Keratinocyte (primary cell): Measurements from ENCODE around the gene DYNC1I1. TPM values are rescaled to one million over a fixed set of nuclear protein-coding genes. Genes with fewer than 3 reads are reported as not detected.

Source experiments
- DNase-seq: peaks from one replicate; pipeline ENCODE4 v3.0.0-alpha.2; 2011; ENCODE audit warnings: low read depth, missing footprints, low spot score
- FAIRE-seq: peaks from 2 replicates; lab custom pipeline; 2011; peaks lifted over from hg19 to GRCh38; lab: Jason Lieb, UNC
- H2AFZ ChIP-seq: 2 replicates; pipeline ENCODE4 v1.6.0; 2012; ENCODE audit warnings: low read length, control low read depth, inconsistent platforms; ENCODE audit not compliant: control insufficient read depth
- H3K27ac ChIP-seq: 2 replicates; pipeline ENCODE4 v1.5.1; 2011; ENCODE audit warnings: low read length; ENCODE audit not compliant: control insufficient read depth, insufficient read depth
- H3K27me3 ChIP-seq: 3 replicates; pipeline ENCODE4 v1.6.0; 2011; ENCODE audit warnings: low read length; ENCODE audit not compliant: control insufficient read depth, insufficient read depth; ENCODE audit errors: extremely low read depth
- H3K36me3 ChIP-seq, 2 experiments: 2 replicates in 1 of 2; 3 replicates in 1 of 2; pipeline ENCODE4 v1.5.1; 2011; ENCODE audit warnings: low read length in 2 of 2, mild to moderate bottlenecking in 1 of 2; ENCODE audit not compliant: control insufficient read depth in 2 of 2, insufficient read depth in 2 of 2; ENCODE audit errors: extremely low read depth in 1 of 2
- H3K4me1 ChIP-seq: 3 replicates; pipeline ENCODE4 v1.5.1; 2011; ENCODE audit warnings: low read length; ENCODE audit not compliant: control insufficient read depth, insufficient read depth; ENCODE audit errors: extremely low read depth
- H3K4me2 ChIP-seq: 3 replicates; pipeline ENCODE4 v1.6.0; 2011; ENCODE audit warnings: low read depth, low read length; ENCODE audit not compliant: control insufficient read depth, insufficient read depth; ENCODE audit errors: extremely low read depth
- H3K4me3 ChIP-seq, 3 experiments: fragments of 200-600 bp in 1 of 3; sonication (generic) in 1 of 3; 2 replicates in 2 of 3; 3 replicates in 1 of 3; pipeline ENCODE4 v1.5.1; 2011 to 2016; ENCODE audit warnings: low read length in 3 of 3, mild to moderate bottlenecking in 3 of 3, control low read depth in 2 of 3, inconsistent platforms in 1 of 3, low read depth in 1 of 3, mixed read lengths in 1 of 3, mixed run types in 1 of 3, moderate library complexity in 1 of 3; ENCODE audit not compliant: control insufficient read depth in 2 of 3, insufficient read depth in 2 of 3; ENCODE audit errors: extremely low read depth in 1 of 3
- H3K79me2 ChIP-seq: 2 replicates; pipeline ENCODE4 v1.6.0; 2012; ENCODE audit warnings: low read length; ENCODE audit not compliant: control insufficient read depth, insufficient read depth
- H3K9ac ChIP-seq: 3 replicates; pipeline ENCODE4 v1.6.0; 2011; ENCODE audit warnings: low read length; ENCODE audit not compliant: control insufficient read depth, insufficient read depth; ENCODE audit errors: extremely low read depth
- H3K9me1 ChIP-seq: 3 replicates; pipeline ENCODE4 v1.6.0; 2011; ENCODE audit warnings: low read length; ENCODE audit not compliant: control insufficient read depth, insufficient read depth; ENCODE audit errors: extremely low read depth
- H3K9me3 ChIP-seq: 2 replicates; pipeline ENCODE4 v1.5.1; 2012; ENCODE audit warnings: low read depth, low read length; ENCODE audit not compliant: control insufficient read depth
- H4K20me1 ChIP-seq: 3 replicates; pipeline ENCODE4 v1.6.0; 2011; ENCODE audit warnings: low read length; ENCODE audit not compliant: control insufficient read depth, insufficient read depth; ENCODE audit errors: extremely low read depth
- EZH2 ChIP-seq: IDR thresholded peaks from one replicate; pipeline ENCODE4 v1.6.1; 2012; ENCODE audit warnings: inconsistent platforms, mild to moderate bottlenecking, low read length, moderate library complexity
- dilution Hi-C: fragments of 300-500 bp; cut with MboI; formaldehyde crosslinking; loops from one replicate; pipeline ENCODE4 v1.7.0; 2020; ENCODE audit warnings: low sequenced_read_pairs; ENCODE audit not compliant: extremely low pct_ligation_motif_present
- polyA plus RNA-seq, 5 experiments: library from polyadenylated mRNA; depleted of rRNA in 3 of 5; stranded (reverse) in 3 of 5; stranded (forward) in 1 of 5; unstranded in 1 of 5; fragments of >200 nt; gene quantifications; 1 replicate in 1 of 5; 2 replicates in 3 of 5; 3 replicates in 1 of 5; pipeline versions ENCODE4 v1.2.1 to v1.2.3, GENCODE V29; 2011 to 2012; ENCODE audit warnings: missing spikeins in 2 of 5, low read depth in 1 of 5, low replicate concordance in 1 of 5
- TF ChIP-seq, protein P1 (sequence below), 3 experiments: IDR thresholded peaks in 1 of 3; conservative IDR thresholded peaks in 1 of 3; optimal IDR thresholded peaks in 1 of 3; 2 replicates in 2 of 3; 3 replicates in 1 of 3; pipeline versions ENCODE3 to v1.5.1; 2011; ENCODE audit warnings: low read length in 3 of 3, mild to moderate bottlenecking in 3 of 3, moderate library complexity in 2 of 3, control low read depth in 1 of 3, inconsistent platforms in 1 of 3; ENCODE audit not compliant: insufficient read depth in 2 of 3; ENCODE audit errors: extremely low read depth in 1 of 3

The DYNC1I1 gene
- polyA plus RNA-seq, 1 donor (not counting 4 experiments of a cell fraction or from before 2014, with no cell fraction given) = 0.10 TPM

DNA sequence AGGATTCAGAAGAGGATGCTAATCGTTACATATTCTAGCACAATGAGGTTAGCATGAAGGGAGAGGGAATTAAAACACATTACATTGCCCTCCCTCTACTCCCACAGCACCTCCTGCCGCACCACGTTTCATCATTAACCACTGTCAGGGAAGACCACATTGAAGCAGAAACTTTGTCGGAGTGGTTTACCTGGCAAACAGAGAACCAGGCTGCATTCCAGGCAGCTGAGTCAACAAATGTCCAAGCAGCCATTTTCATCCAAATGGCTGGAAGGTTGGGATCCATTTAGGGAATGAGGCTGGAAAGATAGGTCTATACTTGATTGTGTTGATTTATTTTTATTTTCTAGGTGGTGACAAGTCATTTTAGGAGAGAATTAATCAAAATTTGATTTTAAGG is 273.6 kb downstream of the DYNC1I1 start:
- no peaks in the 10 kb centered on the region for H3K4me1 ChIP-seq
- dilution Hi-C loops = no loop called here
- no peaks in the 10 kb centered on the region for H3K36me3 ChIP-seq
- no peaks in the 10 kb centered on the region for H3K9me3 ChIP-seq
- H4K20me1 ChIP-seq = no peaks in the 10 kb centered on the region
- no peak overlapping the region for H3K9ac ChIP-seq
- no peaks in the 10 kb centered on the region for H3K79me2 ChIP-seq
- DNase-seq (no peak), FAIRE-seq (no peak)
- no peak overlapping the region for H3K4me3 ChIP-seq
- TF ChIP-seq, protein P1, sequence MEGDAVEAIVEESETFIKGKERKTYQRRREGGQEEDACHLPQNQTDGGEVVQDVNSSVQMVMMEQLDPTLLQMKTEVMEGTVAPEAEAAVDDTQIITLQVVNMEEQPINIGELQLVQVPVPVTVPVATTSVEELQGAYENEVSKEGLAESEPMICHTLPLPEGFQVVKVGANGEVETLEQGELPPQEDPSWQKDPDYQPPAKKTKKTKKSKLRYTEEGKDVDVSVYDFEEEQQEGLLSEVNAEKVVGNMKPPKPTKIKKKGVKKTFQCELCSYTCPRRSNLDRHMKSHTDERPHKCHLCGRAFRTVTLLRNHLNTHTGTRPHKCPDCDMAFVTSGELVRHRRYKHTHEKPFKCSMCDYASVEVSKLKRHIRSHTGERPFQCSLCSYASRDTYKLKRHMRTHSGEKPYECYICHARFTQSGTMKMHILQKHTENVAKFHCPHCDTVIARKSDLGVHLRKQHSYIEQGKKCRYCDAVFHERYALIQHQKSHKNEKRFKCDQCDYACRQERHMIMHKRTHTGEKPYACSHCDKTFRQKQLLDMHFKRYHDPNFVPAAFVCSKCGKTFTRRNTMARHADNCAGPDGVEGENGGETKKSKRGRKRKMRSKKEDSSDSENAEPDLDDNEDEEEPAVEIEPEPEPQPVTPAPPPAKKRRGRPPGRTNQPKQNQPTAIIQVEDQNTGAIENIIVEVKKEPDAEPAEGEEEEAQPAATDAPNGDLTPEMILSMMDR (optimal IDR thresholded peaks at IDR 0.05 in 1 of 3, IDR thresholded peaks at IDR 0.05 in 1 of 3, conservative IDR thresholded peaks at IDR 0.05 in 1 of 3; ENCODE audit: extremely low read depth in 1 of 3, insufficient read depth in 2 of 3, low read length in 3 of 3) = no peak
- no peak for TF ChIP-seq EZH2
- no peak overlapping the region for H3K4me2 ChIP-seq
- H3K9me1 ChIP-seq = no peaks in the 10 kb centered on the region
- H3K27me3 ChIP-seq = no peaks in the 10 kb centered on the region
- no peak overlapping the region for H3K27ac ChIP-seq
- H2AFZ ChIP-seq = no peak overlapping the region

GRCh38 chr7:96052289-96052688 is 279.9 kb downstream of the DYNC1I1 start:
- Histone ChIP-seq H3K4me3 (no peak overlapping the region), H3K36me3 (no peaks in the 10 kb centered on the region), H3K9ac (no peak overlapping the region), H4K20me1 (no peaks in the 10 kb centered on the region), H3K4me2 (no peak overlapping the region), H3K27me3 (no peaks in the 10 kb centered on the region), H3K4me1 (no peaks in the 10 kb centered on the region), H3K9me3 (no peaks in the 10 kb centered on the region), H3K79me2 (no peaks in the 10 kb centered on the region), H3K9me1 (no peaks in the 10 kb centered on the region), H3K27ac (no peak overlapping the region), H2AFZ (no peak overlapping the region)
- no peak for FAIRE-seq
- dilution Hi-C loops = no loop called here
- TF ChIP-seq EZH2 = no peak
- TF ChIP-seq, protein P1 (optimal IDR thresholded peaks at IDR 0.05 in 1 of 3, IDR thresholded peaks at IDR 0.05 in 1 of 3, conservative IDR thresholded peaks at IDR 0.05 in 1 of 3; ENCODE audit: extremely low read depth in 1 of 3, insufficient read depth in 2 of 3, low read length in 3 of 3) = no peak
- DNase-seq = no peak
